PC-9 (cell line): ENCODE data around the gene RNASET2.

Experiments used
- EZH2 ChIP-seq: fragments of 200-600 bp; sonication (generic); IDR thresholded peaks from 2 replicates; pipeline ENCODE4 v1.8.0; 2017; ENCODE audit warnings: antibody characterized with exemption, low read depth
- TF ChIP-seq, protein P1 (sequence below): fragments of 200-600 bp; sonication (generic); conservative IDR thresholded peaks from 2 replicates; pipeline ENCODE4 v1.6.1; 2017; ENCODE audit warnings: mixed run types, antibody characterized with exemption, mild to moderate bottlenecking, moderate library complexity

- TF ChIP-seq, protein P1, sequence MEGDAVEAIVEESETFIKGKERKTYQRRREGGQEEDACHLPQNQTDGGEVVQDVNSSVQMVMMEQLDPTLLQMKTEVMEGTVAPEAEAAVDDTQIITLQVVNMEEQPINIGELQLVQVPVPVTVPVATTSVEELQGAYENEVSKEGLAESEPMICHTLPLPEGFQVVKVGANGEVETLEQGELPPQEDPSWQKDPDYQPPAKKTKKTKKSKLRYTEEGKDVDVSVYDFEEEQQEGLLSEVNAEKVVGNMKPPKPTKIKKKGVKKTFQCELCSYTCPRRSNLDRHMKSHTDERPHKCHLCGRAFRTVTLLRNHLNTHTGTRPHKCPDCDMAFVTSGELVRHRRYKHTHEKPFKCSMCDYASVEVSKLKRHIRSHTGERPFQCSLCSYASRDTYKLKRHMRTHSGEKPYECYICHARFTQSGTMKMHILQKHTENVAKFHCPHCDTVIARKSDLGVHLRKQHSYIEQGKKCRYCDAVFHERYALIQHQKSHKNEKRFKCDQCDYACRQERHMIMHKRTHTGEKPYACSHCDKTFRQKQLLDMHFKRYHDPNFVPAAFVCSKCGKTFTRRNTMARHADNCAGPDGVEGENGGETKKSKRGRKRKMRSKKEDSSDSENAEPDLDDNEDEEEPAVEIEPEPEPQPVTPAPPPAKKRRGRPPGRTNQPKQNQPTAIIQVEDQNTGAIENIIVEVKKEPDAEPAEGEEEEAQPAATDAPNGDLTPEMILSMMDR, result no peak
- TF ChIP-seq EZH2, result no peak
These were observed 28.3 kb downstream of the RNASET2 start for GRCh38 chr6:166927935-166928643.
